Osteocyte (in vitro differentiated cells): Measurements from ENCODE around the gene MOB3B. TPM values are rescaled to one million over a fixed set of nuclear protein-coding genes. Genes with fewer than 3 reads are reported as not detected.
A peak's percentile ranks its signal among the peaks of the same experiment; 100 is the strongest.

Experiments used
- DNase-seq: peaks from one replicate; pipeline ENCODE4 v3.0.0; 2021; ENCODE audit warnings: mixed read lengths; ENCODE audit not compliant: unreplicated experiment; ENCODE audit errors: extremely low spot score
- H3K27ac Mint-ChIP-seq: one replicate; pipeline ENCODE4 v1.8.0; 2021; ENCODE audit warnings: mild to moderate bottlenecking, mixed read lengths; ENCODE audit not compliant: unreplicated experiment
- H3K27me3 Mint-ChIP-seq: one replicate; pipeline ENCODE4 v1.8.0; 2021; ENCODE audit warnings: mixed read lengths; ENCODE audit not compliant: unreplicated experiment
- H3K36me3 Mint-ChIP-seq: one replicate; pipeline ENCODE4 v1.8.0; 2021; ENCODE audit warnings: mixed read lengths; ENCODE audit not compliant: unreplicated experiment
- H3K4me1 Mint-ChIP-seq: one replicate; pipeline ENCODE4 v1.8.0; 2021; ENCODE audit warnings: mixed read lengths; ENCODE audit not compliant: unreplicated experiment
- H3K4me3 Mint-ChIP-seq: one replicate; pipeline ENCODE4 v1.8.0; 2021; ENCODE audit warnings: mild to moderate bottlenecking, moderate library complexity, mixed read lengths; ENCODE audit not compliant: unreplicated experiment
- H3K9me3 Mint-ChIP-seq: one replicate; pipeline ENCODE4 v1.8.0; 2021; ENCODE audit warnings: mixed read lengths; ENCODE audit not compliant: unreplicated experiment
- CTCF ChIP-seq: fragments of 200-600 bp; sonication (generic); IDR thresholded peaks from 2 replicates; pipeline ENCODE4 v1.5.0; 2021; ENCODE audit warnings: antibody characterized with exemption, mild to moderate bottlenecking, moderate library complexity
- total RNA-seq: library from RNA; stranded (reverse); gene quantifications from 2 replicates; pipeline ENCODE4 v1.2.1, GENCODE V29; 2021

The MOB3B gene
- total RNA-seq, 1 donor from 2014 or later, result 7.6 TPM

- H3K4me3 Mint-ChIP-seq, result no peak overlapping the region
- H3K27ac Mint-ChIP-seq, result no peak overlapping the region
- H3K9me3 Mint-ChIP-seq, result no peaks in the 10 kb centered on the region
- TF ChIP-seq CTCF, result no peak
- no peaks in the 10 kb centered on the region for H3K36me3 Mint-ChIP-seq
- H3K27me3 Mint-ChIP-seq, result peaks cover 18% of the 10 kb centered on the region
- peaks cover 17% of the 10 kb centered on the region for H3K4me1 Mint-ChIP-seq
- DNase-seq, result no peak
These were observed 151.7 kb downstream of the MOB3B start for GRCh38 chr9:27377811-27378456.

GRCh38 chr9:27377147-27377807 is 152.3 kb downstream of the MOB3B start:
- no peaks in the 10 kb centered on the region for H3K9me3 Mint-ChIP-seq
- no peaks in the 10 kb centered on the region for H3K36me3 Mint-ChIP-seq
- H3K27me3 Mint-ChIP-seq, result peaks cover 16% of the 10 kb centered on the region
- peaks cover 23% of the 10 kb centered on the region for H3K4me1 Mint-ChIP-seq
- DNase-seq, result no peak
- TF ChIP-seq CTCF, result no peak
- H3K4me3 Mint-ChIP-seq, result no peak overlapping the region
- no peak overlapping the region for H3K27ac Mint-ChIP-seq

GRCh38 chr9:27373851-27374250 is 155.8 kb downstream of the MOB3B start:
- Mint-ChIP-seq H3K4me1 (peaks cover 46% of the 10 kb centered on the region), H3K4me3 (no peak overlapping the region), H3K27ac (no peak overlapping the region), H3K27me3 (peaks cover 22% of the 10 kb centered on the region), H3K9me3 (no peaks in the 10 kb centered on the region), H3K36me3 (no peaks in the 10 kb centered on the region)
- no peak for DNase-seq
- no peak for TF ChIP-seq CTCF

- TF ChIP-seq CTCF, result no peak
- no peak overlapping the region for H3K4me3 Mint-ChIP-seq
- H3K9me3 Mint-ChIP-seq, result no peaks in the 10 kb centered on the region
- peaks cover 14% of the 10 kb centered on the region for H3K27me3 Mint-ChIP-seq
- no peak for DNase-seq
- H3K4me1 Mint-ChIP-seq, result peaks cover 55% of the 10 kb centered on the region
- no peaks in the 10 kb centered on the region for H3K36me3 Mint-ChIP-seq
- peak overlapping the region; percentile 45 for H3K27ac Mint-ChIP-seq
These were observed 157.0 kb downstream of the MOB3B start for GRCh38 chr9:27372615-27373014.

- DNase-seq, result no peak
- H3K27me3 Mint-ChIP-seq, result peaks cover 14% of the 10 kb centered on the region
- H3K27ac Mint-ChIP-seq, result no peak overlapping the region
- no peaks in the 10 kb centered on the region for H3K9me3 Mint-ChIP-seq
- peaks cover 59% of the 10 kb centered on the region for H3K4me1 Mint-ChIP-seq
- no peak for TF ChIP-seq CTCF
- H3K36me3 Mint-ChIP-seq, result no peaks in the 10 kb centered on the region
- H3K4me3 Mint-ChIP-seq, result no peak overlapping the region
These were observed 158.2 kb downstream of the MOB3B start for GRCh38 chr9:27371382-27371781.
